NCI-H2171 treated with DMSO at 0.1 percent for 48 hours (cell line): ENCODE data around the gene PAPSS2.
"Not testable (repeated sequence)": the region's sequence is repeated elsewhere in the genome, so short reads cannot be mapped to it uniquely, and the experiment has no call there.

Source experiments
- DNase-seq: peaks from one replicate; lab custom pipeline; 2025; lab: John Stamatoyannopoulos, UW

PAPSS2 gene

GRCh38 chr10:87642988-87643387, 16.7 kb upstream of the PAPSS2 start:
- DNase-seq: no peak

DNA sequence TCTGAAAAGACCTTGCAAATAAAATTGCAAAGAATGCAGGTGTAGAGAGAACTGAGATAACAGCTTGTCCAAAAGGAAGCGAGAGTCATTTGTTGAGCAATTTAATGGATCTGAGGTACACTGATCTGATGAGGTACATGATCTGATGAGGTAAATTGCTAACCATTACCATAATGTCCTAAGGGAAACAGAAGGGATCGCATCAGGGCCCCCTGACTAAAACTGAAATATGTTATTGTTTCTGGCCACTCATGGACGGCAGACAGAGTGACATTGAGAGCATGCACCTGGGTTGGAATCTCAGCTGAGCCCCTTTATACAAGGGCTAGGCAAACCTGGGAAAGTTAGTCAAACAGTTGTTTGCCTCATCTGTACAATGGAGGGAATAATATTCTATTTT, 15.8 kb upstream of the PAPSS2 start:
- DNase-seq: no peak

GRCh38 chr10:87644500-87644899, 15.2 kb upstream of the PAPSS2 start:
- not testable (repeated sequence) for DNase-seq

DNA sequence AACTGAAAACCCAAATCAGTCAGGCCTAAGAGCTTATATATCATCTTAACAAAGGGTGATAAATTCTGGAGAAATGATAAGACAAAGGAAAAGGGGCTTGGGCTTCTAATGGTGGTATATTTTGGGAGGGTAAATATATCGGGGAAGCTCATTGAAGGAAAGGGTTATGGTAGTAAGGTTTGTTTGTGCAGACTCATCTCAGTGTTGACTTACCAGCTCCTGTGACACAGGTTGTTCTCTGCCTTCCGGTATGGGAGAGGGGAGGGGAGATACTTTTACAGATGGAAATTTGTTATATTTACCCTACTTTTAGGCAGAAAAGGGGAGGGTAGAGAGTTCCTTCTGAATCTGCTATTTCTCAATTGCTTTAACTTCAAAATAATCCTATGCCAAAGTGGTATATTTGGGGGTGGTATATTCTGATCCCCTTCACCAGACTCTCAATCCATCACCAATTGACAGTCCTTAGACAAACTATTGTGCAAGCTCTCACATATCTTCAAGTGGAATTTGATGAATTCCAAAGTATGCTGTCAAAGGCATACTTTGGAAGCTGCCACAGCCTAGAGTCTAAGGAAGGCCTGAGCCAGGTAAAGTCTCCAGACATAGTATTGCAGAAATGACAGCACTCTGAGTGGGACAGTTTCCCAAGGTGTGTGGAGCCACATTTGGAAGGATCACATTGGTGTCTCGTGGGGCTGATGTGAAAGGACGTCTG, 13.3 kb upstream of the PAPSS2 start:
- no peak for DNase-seq

DNA sequence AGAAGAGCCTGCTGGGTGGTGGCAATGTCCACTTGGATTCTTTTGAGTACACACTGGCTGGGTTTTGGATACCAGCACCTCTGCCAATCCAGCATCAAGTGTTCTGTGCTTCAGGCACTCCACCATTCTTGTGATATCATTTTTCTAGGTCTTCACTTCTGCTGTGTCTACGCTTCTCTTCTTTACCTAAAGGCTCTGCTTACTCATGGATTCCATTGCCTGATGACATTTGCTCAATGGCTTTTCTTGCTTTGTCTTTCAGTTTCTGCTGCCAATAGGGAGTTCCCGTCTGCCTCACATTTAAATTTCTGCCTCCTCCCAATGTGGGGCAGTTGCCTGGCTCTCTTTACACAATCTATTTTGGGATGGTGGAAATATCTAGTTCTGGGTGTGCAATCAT, 12.7 kb upstream of the PAPSS2 start:
- no peak for DNase-seq

- no peak for DNase-seq
Measured at GRCh38 chr10:87650838-87651589, 8.7 kb upstream of the PAPSS2 start.

- no peak for DNase-seq
Measured at GRCh38 chr10:87651801-87652200, 7.9 kb upstream of the PAPSS2 start.

- no peak for DNase-seq
Measured at GRCh38 chr10:87652261-87652660, 7.4 kb upstream of the PAPSS2 start.

DNA sequence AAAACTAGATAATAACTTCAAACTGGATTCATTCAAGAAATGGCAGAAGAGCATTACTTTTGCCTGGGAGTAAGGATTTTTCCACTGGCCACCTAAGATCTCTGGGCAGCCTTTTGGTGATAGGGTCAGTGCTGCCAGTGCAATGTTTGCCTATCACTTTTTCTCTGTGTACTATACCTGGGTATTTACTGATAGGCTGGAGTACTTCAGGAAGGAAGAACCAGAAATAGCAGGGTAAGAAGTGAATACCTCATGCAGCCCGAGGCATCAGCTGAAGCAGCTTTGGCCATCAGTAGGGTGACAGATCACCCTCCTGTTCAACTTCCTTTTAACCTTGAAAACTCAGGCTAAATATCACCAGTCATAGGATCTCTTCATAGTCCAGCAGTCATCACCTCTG, 5.5 kb upstream of the PAPSS2 start:
- DNase-seq: no peak

DNA sequence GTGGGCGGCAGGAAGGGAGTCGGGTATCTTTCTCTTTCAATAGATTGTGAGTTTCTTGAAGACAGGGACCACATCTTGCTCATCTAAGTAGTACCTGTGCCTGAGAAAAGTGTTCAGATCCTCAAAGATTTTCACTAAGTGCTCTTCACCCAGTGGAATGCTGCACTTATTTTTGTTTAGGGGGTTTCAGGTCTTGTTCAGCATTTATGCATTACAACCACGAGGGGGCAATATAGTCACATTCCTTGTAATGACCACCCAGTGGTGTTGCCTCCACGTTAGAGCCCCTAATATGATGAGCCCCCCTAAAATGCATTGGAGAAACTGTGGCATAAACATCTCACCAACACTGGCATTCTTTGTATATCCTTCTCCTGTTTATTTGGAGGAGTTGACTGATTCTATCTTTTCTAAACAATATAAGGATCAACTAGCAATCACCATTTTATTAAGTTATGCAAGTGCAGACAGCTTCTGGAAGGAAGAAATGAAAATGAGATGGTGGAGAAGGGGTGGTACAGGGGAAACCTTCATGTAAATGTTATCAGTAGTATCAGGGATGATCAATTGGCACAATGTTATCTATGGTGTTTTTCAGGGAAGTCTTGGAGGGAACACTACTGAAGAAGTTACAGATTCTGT, 3.1 kb upstream of the PAPSS2 start:
- peak; percentile 34 for DNase-seq

DNA sequence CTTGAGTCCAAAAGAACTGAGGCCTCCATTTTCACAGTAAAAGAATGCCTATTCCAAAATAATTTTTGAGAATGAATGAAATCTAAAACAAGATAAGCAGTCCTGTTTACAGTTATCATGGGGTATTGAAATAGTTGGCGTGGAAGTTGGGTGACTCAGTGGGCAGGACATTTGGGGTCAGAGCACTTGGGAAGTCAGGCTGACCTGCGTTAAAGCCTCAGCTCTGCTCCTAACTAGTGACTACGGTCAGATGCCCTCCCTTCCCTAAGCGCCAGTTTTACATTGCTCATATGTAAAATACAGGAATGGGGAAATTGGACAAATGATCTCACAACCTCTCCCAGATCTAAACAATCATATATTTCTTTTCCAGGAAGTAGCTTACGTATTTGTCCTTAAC, 2.3 kb upstream of the PAPSS2 start:
- no peak for DNase-seq

GRCh38 chr10:87658321-87658795, 1.3 kb upstream of the PAPSS2 start:
- DNase-seq: peak; percentile 75

DNA sequence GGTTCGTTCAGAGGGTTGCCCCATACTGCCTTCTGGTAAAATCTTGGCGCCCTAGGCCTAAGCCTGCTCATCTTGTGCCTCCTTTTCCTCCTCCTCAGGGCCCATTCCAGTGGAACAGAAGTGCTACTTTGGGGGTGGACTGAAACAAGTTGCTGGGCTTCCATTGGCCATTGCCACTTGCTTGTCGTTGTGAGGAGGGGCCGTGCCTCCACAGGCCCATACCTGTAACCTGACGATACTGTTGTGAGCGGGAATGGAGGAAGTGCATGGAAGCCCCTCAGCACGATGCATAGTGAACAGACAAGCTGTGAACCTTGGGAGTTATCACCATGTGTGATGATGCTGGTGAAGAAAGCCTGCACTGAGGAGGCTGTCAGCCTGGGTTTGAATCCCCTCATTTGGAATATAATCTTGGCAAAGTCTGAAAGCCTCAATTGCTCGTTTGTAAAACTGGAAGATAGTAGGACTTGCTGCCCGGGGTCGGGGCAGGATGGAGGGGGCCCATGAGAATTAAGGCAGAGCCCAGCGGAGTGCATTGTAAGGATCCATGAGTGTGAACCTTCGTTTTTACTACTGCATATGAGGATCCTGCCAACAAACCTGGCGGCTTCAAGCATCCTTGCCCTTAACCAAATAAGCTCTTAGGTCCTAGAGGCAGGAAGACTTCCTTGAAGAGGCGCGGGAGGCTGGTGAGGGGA, 671 bp upstream of the PAPSS2 start:
- DNase-seq: no peak

- no peak for DNase-seq
Measured at GRCh38 chr10:87660484-87661133, 931 bp downstream of the PAPSS2 start.

DNA sequence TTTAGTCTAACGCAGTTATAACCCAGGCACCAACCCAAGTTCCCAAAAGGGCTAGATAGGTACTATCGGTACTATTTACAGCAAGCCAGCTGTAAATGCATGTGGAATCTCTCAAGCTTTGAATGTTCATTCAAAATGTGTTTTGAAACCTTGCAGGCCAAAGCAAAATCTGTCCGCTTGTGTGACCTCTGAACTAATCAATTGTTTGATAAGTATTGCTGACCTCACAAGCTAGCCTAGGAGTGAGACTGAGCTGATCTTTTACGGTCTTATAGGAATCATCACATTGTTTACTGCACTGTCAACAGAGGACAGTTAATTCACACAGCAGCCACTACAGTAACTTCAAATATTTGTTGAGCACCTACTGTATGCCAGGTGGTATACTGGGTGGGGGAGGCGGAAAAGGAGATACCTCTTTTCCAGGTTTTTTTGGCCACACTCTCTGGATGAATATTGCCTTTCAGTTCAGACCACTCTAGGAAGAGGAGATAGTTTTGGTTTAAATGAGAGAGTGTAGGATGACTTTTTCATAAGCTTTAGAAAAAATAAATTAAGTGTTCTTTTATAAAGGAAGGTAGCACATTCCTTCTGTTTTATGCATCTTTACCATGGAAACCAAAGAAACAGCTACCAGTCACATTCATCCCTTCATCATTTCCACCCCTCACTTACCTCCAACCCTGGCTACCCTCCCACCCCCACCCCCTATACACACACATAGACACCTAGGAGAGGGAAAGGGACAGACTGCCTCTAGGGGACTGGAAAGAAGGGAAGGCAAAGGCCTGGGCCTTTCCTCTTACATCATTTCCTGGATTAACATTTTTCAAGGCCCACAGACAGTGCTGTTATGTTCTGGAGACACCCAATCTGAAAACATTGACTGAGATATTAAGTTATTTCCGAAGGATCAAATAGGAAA, 2.4 kb downstream of the PAPSS2 start:
- DNase-seq: no peak

- DNase-seq: no peak
Measured at GRCh38 chr10:87664276-87664701, 4.6 kb downstream of the PAPSS2 start.

- no peak for DNase-seq
Measured at GRCh38 chr10:87667493-87667892, 7.8 kb downstream of the PAPSS2 start.

DNA sequence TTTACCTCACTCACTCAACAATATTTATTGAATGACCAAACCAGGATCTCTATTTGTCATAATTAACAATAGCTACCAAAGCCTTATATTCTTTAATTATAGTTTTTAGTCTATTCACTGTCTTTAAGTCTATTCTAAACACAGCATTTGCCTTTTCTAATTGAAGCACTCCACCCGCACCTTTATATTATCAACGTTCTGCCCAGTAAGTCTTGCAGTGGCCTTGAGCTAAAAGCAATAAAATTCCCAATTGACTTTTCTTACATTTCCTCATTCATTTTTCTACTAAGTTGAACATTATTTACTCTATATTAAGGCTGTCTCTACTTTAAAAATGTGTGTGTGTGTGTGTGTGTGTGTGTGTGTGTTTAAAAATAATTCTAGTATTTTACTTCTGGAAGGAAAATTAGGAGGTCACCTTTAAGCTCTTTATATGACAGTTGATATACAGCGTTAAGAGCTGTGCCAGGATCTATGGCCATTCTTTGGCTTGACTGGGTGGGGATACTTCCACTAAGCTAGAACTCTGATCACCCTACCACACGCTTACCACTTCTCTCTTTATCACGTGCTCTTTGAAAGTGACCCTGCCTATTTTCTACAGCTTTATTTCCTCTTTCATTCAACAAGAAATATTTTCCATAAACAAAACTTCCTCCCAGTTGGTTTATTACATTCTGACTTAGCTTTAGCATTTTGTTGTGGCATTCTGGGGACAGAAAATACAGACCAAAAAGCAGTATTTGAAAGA, 8.8 kb downstream of the PAPSS2 start:
- no peak for DNase-seq

GRCh38 chr10:87669752-87670151, 10.1 kb downstream of the PAPSS2 start:
- DNase-seq: no peak

DNA sequence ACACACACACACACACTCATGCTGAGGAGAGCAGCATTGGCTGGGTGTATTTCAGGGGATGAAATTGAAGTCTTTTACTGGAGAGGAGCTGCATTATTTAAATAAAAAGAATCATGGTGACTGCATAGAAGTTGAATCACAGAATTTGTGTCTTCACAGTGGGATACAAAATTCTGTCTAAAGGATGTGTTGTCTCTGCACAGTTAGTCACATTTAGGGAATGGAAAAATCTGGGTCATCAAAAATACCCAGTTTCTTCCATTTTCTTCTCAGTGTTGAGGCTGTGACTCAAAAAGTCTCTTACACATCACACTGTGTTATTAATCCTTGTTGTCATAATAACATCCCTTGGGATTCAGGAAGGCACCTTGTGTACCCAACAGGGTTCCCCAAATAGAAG, 10.9 kb downstream of the PAPSS2 start:
- DNase-seq: no peak
